ENCODE data around the gene APBB1IP.

DNA sequence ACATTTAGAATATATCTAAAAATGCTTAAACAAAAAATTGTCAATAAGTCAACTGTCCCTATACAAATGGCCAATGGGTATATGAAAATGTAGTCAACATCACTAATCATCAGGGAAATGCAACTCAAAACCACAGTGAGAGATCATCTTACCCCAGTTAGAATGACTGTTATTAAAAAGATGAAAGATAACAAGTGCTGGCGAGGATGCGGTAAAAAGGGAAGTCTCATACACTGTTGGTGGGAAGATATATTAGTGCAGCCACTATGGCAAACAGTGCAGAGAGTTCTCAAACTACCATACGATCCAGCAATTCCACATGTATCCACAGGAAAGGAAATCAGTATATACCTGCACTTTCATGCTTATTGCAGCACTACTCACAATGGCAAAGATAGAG is 48.6 kb upstream of the APBB1IP start:
- TF ChIP-seq, protein P1, sequence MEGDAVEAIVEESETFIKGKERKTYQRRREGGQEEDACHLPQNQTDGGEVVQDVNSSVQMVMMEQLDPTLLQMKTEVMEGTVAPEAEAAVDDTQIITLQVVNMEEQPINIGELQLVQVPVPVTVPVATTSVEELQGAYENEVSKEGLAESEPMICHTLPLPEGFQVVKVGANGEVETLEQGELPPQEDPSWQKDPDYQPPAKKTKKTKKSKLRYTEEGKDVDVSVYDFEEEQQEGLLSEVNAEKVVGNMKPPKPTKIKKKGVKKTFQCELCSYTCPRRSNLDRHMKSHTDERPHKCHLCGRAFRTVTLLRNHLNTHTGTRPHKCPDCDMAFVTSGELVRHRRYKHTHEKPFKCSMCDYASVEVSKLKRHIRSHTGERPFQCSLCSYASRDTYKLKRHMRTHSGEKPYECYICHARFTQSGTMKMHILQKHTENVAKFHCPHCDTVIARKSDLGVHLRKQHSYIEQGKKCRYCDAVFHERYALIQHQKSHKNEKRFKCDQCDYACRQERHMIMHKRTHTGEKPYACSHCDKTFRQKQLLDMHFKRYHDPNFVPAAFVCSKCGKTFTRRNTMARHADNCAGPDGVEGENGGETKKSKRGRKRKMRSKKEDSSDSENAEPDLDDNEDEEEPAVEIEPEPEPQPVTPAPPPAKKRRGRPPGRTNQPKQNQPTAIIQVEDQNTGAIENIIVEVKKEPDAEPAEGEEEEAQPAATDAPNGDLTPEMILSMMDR (IDR thresholded peaks at IDR 0.05; ENCODE audit: control extremely low read depth in 1 of 3, insufficient read depth in 1 of 3, low read depth in 1 of 3, low read length in 3 of 3): no peak
- no peak for TF ChIP-seq POLR2AphosphoS5 (IDR thresholded peaks at IDR 0.05; ENCODE audit: low read depth, low read length)
- no peak for TF ChIP-seq FOSL1 (IDR thresholded peaks at IDR 0.05; ENCODE audit: insufficient read depth, low read depth, low read length)

Data from H1 (cell line).